ENCODE data around the gene NANOGP8. TPM values are rescaled to one million over a fixed set of nuclear protein-coding genes. Genes with fewer than 3 reads are reported as not detected.

The NANOGP8 gene
- total and polyA plus RNA-seq, 4 donors, result 0.17 TPM; not detected in 3

GRCh38 chr15:35098737-35099136, 13.6 kb upstream of the NANOGP8 start:
- no peaks in the 10 kb centered on the region for H3K36me3 ChIP-seq (ENCODE audit: control insufficient read depth in 4 of 4, insufficient read depth in 3 of 4, low read depth in 1 of 4, low read length in 3 of 4)
- no peak for TF ChIP-seq SP1 (IDR thresholded peaks at IDR 0.05)
- TF ChIP-seq, protein P1, sequence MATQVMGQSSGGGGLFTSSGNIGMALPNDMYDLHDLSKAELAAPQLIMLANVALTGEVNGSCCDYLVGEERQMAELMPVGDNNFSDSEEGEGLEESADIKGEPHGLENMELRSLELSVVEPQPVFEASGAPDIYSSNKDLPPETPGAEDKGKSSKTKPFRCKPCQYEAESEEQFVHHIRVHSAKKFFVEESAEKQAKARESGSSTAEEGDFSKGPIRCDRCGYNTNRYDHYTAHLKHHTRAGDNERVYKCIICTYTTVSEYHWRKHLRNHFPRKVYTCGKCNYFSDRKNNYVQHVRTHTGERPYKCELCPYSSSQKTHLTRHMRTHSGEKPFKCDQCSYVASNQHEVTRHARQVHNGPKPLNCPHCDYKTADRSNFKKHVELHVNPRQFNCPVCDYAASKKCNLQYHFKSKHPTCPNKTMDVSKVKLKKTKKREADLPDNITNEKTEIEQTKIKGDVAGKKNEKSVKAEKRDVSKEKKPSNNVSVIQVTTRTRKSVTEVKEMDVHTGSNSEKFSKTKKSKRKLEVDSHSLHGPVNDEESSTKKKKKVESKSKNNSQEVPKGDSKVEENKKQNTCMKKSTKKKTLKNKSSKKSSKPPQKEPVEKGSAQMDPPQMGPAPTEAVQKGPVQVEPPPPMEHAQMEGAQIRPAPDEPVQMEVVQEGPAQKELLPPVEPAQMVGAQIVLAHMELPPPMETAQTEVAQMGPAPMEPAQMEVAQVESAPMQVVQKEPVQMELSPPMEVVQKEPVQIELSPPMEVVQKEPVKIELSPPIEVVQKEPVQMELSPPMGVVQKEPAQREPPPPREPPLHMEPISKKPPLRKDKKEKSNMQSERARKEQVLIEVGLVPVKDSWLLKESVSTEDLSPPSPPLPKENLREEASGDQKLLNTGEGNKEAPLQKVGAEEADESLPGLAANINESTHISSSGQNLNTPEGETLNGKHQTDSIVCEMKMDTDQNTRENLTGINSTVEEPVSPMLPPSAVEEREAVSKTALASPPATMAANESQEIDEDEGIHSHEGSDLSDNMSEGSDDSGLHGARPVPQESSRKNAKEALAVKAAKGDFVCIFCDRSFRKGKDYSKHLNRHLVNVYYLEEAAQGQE (IDR thresholded peaks at IDR 0.05), result no peak
- TF ChIP-seq HNF4A (conservative IDR thresholded peaks at IDR 0.05), result no peak
- TF ChIP-seq CTCF (IDR thresholded peaks at IDR 0.05; ENCODE audit: low read depth, low read length, missing input control), result no peak
- no peak for TF ChIP-seq RXRA (IDR thresholded peaks at IDR 0.05)
- TF ChIP-seq FOXA2 (IDR thresholded peaks at IDR 0.05), result no peak
- TF ChIP-seq JUND (IDR thresholded peaks at IDR 0.05), result no peak
- TF ChIP-seq, protein P2, sequence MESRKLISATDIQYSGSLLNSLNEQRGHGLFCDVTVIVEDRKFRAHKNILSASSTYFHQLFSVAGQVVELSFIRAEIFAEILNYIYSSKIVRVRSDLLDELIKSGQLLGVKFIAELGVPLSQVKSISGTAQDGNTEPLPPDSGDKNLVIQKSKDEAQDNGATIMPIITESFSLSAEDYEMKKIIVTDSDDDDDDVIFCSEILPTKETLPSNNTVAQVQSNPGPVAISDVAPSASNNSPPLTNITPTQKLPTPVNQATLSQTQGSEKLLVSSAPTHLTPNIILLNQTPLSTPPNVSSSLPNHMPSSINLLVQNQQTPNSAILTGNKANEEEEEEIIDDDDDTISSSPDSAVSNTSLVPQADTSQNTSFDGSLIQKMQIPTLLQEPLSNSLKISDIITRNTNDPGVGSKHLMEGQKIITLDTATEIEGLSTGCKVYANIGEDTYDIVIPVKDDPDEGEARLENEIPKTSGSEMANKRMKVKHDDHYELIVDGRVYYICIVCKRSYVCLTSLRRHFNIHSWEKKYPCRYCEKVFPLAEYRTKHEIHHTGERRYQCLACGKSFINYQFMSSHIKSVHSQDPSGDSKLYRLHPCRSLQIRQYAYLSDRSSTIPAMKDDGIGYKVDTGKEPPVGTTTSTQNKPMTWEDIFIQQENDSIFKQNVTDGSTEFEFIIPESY (IDR thresholded peaks at IDR 0.05), result no peak
- H3K27ac ChIP-seq (ENCODE audit: low read depth in 1 of 2, low read length in 2 of 2), result no peak overlapping the region
- no peak overlapping the region for H3K4me3 ChIP-seq (ENCODE audit: low read depth in 1 of 3, low read length in 3 of 3)
- peaks cover 2 to 13% (median 8%) of the 10 kb centered on the region in 4 donors for H3K4me1 ChIP-seq (ENCODE audit: control insufficient read depth in 4 of 4, insufficient read depth in 4 of 4, low read length in 3 of 4)
- H3K27me3 ChIP-seq (ENCODE audit: control insufficient read depth in 4 of 4, insufficient read depth in 4 of 4, low read length in 3 of 4), result no peaks in the 10 kb centered on the region
- no peak overlapping the region for H3K9ac ChIP-seq (ENCODE audit: low read depth in 1 of 2, low read length in 2 of 2)
- H3K9me3 ChIP-seq (ENCODE audit: control insufficient read depth in 4 of 4, low read length in 3 of 4), result no peaks in the 10 kb centered on the region
- DNase-seq (ENCODE audit: low spot score), result no peak

DNA sequence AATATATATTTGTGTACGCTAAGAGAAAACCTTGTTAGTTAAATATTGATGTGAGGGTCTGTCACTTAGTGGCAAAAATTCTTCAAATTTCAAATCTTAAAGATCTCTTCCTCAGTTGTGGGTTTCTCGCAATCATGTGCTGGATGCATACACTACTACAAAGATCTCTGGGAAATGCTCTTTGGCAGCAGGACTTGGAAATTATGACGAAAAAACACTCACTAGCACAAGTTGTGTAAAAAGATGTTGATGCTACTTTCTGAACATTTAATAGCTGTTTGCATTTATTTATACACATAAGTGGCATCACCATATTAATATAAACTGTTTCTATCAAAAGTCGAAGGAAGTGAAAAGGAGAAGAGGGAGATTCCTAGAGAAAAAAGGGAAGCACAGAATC, 10.8 kb upstream of the NANOGP8 start:
- no peak overlapping the region for H3K4me3 ChIP-seq (ENCODE audit: low read depth in 1 of 3, low read length in 3 of 3)
- no peak overlapping the region for H3K27ac ChIP-seq (ENCODE audit: low read depth in 1 of 2, low read length in 2 of 2)
- no peak overlapping the region for H3K9ac ChIP-seq (ENCODE audit: low read depth in 1 of 2, low read length in 2 of 2)
- DNase-seq (ENCODE audit: low spot score), result no peak
- peaks cover 0 to 3% (median 1%) of the 10 kb centered on the region in 4 donors for H3K4me1 ChIP-seq (ENCODE audit: control insufficient read depth in 4 of 4, insufficient read depth in 4 of 4, low read length in 3 of 4)
- H3K36me3 ChIP-seq (ENCODE audit: control insufficient read depth in 4 of 4, insufficient read depth in 3 of 4, low read depth in 1 of 4, low read length in 3 of 4), result no peaks in the 10 kb centered on the region
- 92% methylated on average over 4 of the region's 4 CpGs for WGBS
- H3K9me3 ChIP-seq (ENCODE audit: control insufficient read depth in 4 of 4, low read length in 3 of 4), result no peaks in the 10 kb centered on the region
- H3K27me3 ChIP-seq (ENCODE audit: control insufficient read depth in 4 of 4, insufficient read depth in 4 of 4, low read length in 3 of 4), result no peaks in the 10 kb centered on the region
- TF ChIP-seq, protein P3, sequence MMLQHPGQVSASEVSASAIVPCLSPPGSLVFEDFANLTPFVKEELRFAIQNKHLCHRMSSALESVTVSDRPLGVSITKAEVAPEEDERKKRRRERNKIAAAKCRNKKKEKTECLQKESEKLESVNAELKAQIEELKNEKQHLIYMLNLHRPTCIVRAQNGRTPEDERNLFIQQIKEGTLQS (IDR thresholded peaks at IDR 0.05), result no peak
- TF ChIP-seq NR2F2 (IDR thresholded peaks at IDR 0.05) (no peak), CTCF (IDR thresholded peaks at IDR 0.05; ENCODE audit: low read depth, low read length, missing input control) (no peak), JUND (IDR thresholded peaks at IDR 0.05) (no peak), RAD21 (IDR thresholded peaks at IDR 0.05) (no peak), GABPA (IDR thresholded peaks at IDR 0.05 in 1 of 2, conservative IDR thresholded peaks at IDR 0.05 in 1 of 2) (no peak), EGR1 (IDR thresholded peaks at IDR 0.05; ENCODE audit: low read depth in 2 of 2) (no peak), HNF4A (conservative IDR thresholded peaks at IDR 0.05) (no peak), HNF4G (IDR thresholded peaks at IDR 0.05) (no peak), RXRA (IDR thresholded peaks at IDR 0.05) (no peak), FOXA2 (IDR thresholded peaks at IDR 0.05) (no peak), SP1 (IDR thresholded peaks at IDR 0.05) (no peak), TAF1 (conservative IDR thresholded peaks at IDR 0.05) (no peak)
- TF ChIP-seq, protein P1 (IDR thresholded peaks at IDR 0.05), result no peak
- TF ChIP-seq, protein P2 (IDR thresholded peaks at IDR 0.05), result no peak
